IMR-90 (cell line): ENCODE data around the gene CUEDC2. TPM values are rescaled to one million over a fixed set of nuclear protein-coding genes. Genes with fewer than 3 reads are reported as not detected.

Experiments
- ATAC-seq: fragments of 200-7000 bp; cut with Tn5 transposase; 2 replicates; pipeline ENCODE4 v1.9.1; 2020; ENCODE audit warnings: low read depth, mild to moderate bottlenecking, moderate library complexity
- BruUV-seq: library from RNA; stranded (reverse); fragments of 400-500 nt; replicated peaks from 2 replicates; lab custom pipeline; 2021; lab: Mats Ljungman, UMichigan
- CTCF ChIA-PET: fragments of 300-600 bp; formaldehyde crosslinking; extraction: SDS; loops from one replicate; lab custom pipeline; 2021; ENCODE audit warnings: antibody characterized with exemption; lab: Yijun Ruan, JAX
- POLR2A ChIA-PET: fragments of 300-600 bp; sonication (Branson Sonifier 250); formaldehyde crosslinking; loops from one replicate; lab custom pipeline; 2022; ENCODE audit warnings: antibody characterized with exemption; ENCODE audit not compliant: unreplicated experiment; lab: Charles Lee
- DNase-seq: peaks from one replicate; pipeline ENCODE4 v3.0.0; 2013
- H2AFZ ChIP-seq: replicated peaks from 2 replicates; pipeline ENCODE3; 2013; ENCODE audit warnings: low read length, mild to moderate bottlenecking; ENCODE audit not compliant: poor library complexity
- H2AK5ac ChIP-seq: 2 replicates; pipeline ENCODE4 v1.6.1; 2013; ENCODE audit warnings: low read depth, low read length, inconsistent platforms
- H2AK9ac ChIP-seq: replicated peaks from 2 replicates; pipeline ENCODE3; 2013; ENCODE audit warnings: mild to moderate bottlenecking, low read depth, low read length, moderate library complexity; ENCODE audit not compliant: poor library complexity
- H2BK120ac ChIP-seq: 2 replicates; pipeline ENCODE4 v1.6.1; 2013; ENCODE audit warnings: low read depth, low read length, inconsistent platforms
- H2BK15ac ChIP-seq: 3 replicates; pipeline ENCODE4 v1.6.1; 2013; ENCODE audit warnings: low read depth, low read length, inconsistent platforms
- H2BK20ac ChIP-seq: 2 replicates; pipeline ENCODE4 v1.6.1; 2013; ENCODE audit warnings: low read depth, mild to moderate bottlenecking, inconsistent platforms, low read length, moderate library complexity
- H2BK5ac ChIP-seq: 2 replicates; pipeline ENCODE4 v1.6.1; 2013; ENCODE audit warnings: mild to moderate bottlenecking, low read depth, low read length, inconsistent platforms; ENCODE audit not compliant: poor library complexity, severe bottlenecking
- H3K14ac ChIP-seq: replicated peaks from 2 replicates; pipeline ENCODE4 v1.6.1; 2013; ENCODE audit warnings: low read depth, low read length, inconsistent platforms
- H3K18ac ChIP-seq: 2 replicates; pipeline ENCODE4 v1.6.1; 2013; ENCODE audit warnings: low read depth, low read length, control low read depth
- H3K23ac ChIP-seq: 2 replicates; pipeline ENCODE4 v1.6.1; 2013; ENCODE audit warnings: low read depth, low read length, inconsistent platforms
- H3K27ac ChIP-seq: 2 replicates; pipeline ENCODE4 v1.5.1; 2013; ENCODE audit warnings: mild to moderate bottlenecking, control low read depth, low read length; ENCODE audit not compliant: insufficient read depth
- H3K27me3 ChIP-seq: 2 replicates; pipeline ENCODE4 v1.6.1; 2013; ENCODE audit warnings: low read length; ENCODE audit not compliant: control insufficient read depth, insufficient read depth
- H3K36me3 ChIP-seq: 2 replicates; pipeline ENCODE4 v1.6.1; 2013; ENCODE audit warnings: low read length, mixed read lengths; ENCODE audit not compliant: control insufficient read depth, insufficient read depth
- H3K4ac ChIP-seq: 2 replicates; pipeline ENCODE4 v1.6.1; 2013; ENCODE audit warnings: low read depth, low read length, inconsistent platforms
- H3K4me1 ChIP-seq: 2 replicates; pipeline ENCODE4 v1.6.1; 2013; ENCODE audit warnings: low read length, mixed read lengths; ENCODE audit not compliant: control insufficient read depth, insufficient read depth
- H3K4me2 ChIP-seq: 2 replicates; pipeline ENCODE4 v1.6.1; 2013; ENCODE audit warnings: low read depth, mild to moderate bottlenecking, control low read depth, low read length, moderate library complexity
- H3K4me3 ChIP-seq: 2 replicates; pipeline ENCODE4 v1.5.1; 2013; ENCODE audit warnings: low read depth, mild to moderate bottlenecking, control low read depth, low read length, moderate library complexity; ENCODE audit not compliant: insufficient read depth
- H3K56ac ChIP-seq: 2 replicates; pipeline ENCODE4 v1.6.1; 2013; ENCODE audit warnings: low read length, inconsistent platforms; ENCODE audit not compliant: insufficient read depth; ENCODE audit errors: extremely low read depth
- H3K79me1 ChIP-seq, 2 experiments: 2 replicates each; pipeline ENCODE4 v1.6.1; 2013; ENCODE audit warnings: low read length in 2 of 2, inconsistent platforms in 1 of 2, low read depth in 1 of 2
- H3K9ac ChIP-seq: 2 replicates; pipeline ENCODE4 v1.6.1; 2013; ENCODE audit warnings: low read depth, low read length, control low read depth
- H3K9me1 ChIP-seq: 2 replicates; pipeline ENCODE4 v1.6.1; 2013; ENCODE audit warnings: low read length, inconsistent platforms; ENCODE audit not compliant: insufficient read depth
- H3K9me3 ChIP-seq: 2 replicates; pipeline ENCODE4 v1.6.1; 2013; ENCODE audit warnings: low read length; ENCODE audit not compliant: control insufficient read depth, insufficient read depth
- H4K20me1 ChIP-seq: 2 replicates; pipeline ENCODE4 v1.6.1; 2013; ENCODE audit warnings: low read length, inconsistent platforms; ENCODE audit not compliant: insufficient read depth
- H4K5ac ChIP-seq: 2 replicates; pipeline ENCODE4 v1.6.1; 2013; ENCODE audit warnings: mild to moderate bottlenecking, low read depth, low read length, control low read depth
- H4K8ac ChIP-seq, 2 experiments: 2 replicates each; pipeline ENCODE4 v1.6.1; 2013; ENCODE audit warnings: low read depth in 2 of 2, low read length in 2 of 2, control low read depth in 1 of 2, inconsistent platforms in 1 of 2
- H4K91ac ChIP-seq: 2 replicates; pipeline ENCODE4 v1.6.1; 2013; ENCODE audit warnings: low read depth, low read length, inconsistent platforms; ENCODE audit not compliant: insufficient read depth
- BHLHE40 ChIP-seq: fragments of 150-350 bp; IDR thresholded peaks from 2 replicates; pipeline ENCODE4 v1.6.1; 2016; ENCODE audit warnings: mild to moderate bottlenecking, low read depth, low read length
- CEBPB ChIP-seq: IDR thresholded peaks from 2 replicates; pipeline ENCODE4 v1.6.1; 2012; ENCODE audit warnings: low read depth, low read length, improper control_type of control experiment
- CHD1 ChIP-seq: IDR thresholded peaks from 2 replicates; pipeline ENCODE4 v1.6.1; 2012; ENCODE audit warnings: low read depth, low read length, improper control_type of control experiment
- CTCF ChIP-seq: conservative IDR thresholded peaks from 2 replicates; pipeline ENCODE4 v1.5.1; 2012; ENCODE audit warnings: mild to moderate bottlenecking, low read depth, low read length, improper control_type of control experiment
- FOS ChIP-seq: fragments of 150-350 bp; IDR thresholded peaks from 2 replicates; pipeline ENCODE4 v1.6.1; 2016; ENCODE audit warnings: low read depth, low read length
- MAZ ChIP-seq: IDR thresholded peaks from 2 replicates; pipeline ENCODE4 v1.6.1; 2012; ENCODE audit warnings: low read depth, mild to moderate bottlenecking, low read length, improper control_type of control experiment, moderate library complexity, borderline replicate concordance
- MXI1 ChIP-seq: IDR thresholded peaks from 2 replicates; pipeline ENCODE4 v1.6.1; 2012; ENCODE audit warnings: low read depth, mild to moderate bottlenecking, low read length, moderate library complexity, borderline replicate concordance
- NFE2L2 ChIP-seq: fragments of 150-350 bp; IDR thresholded peaks from 2 replicates; pipeline ENCODE4 v1.6.1; 2016; ENCODE audit warnings: low read depth, mild to moderate bottlenecking, low read length
- POLR2A ChIP-seq: IDR thresholded peaks from 2 replicates; pipeline ENCODE4 v1.6.1; 2012; ENCODE audit warnings: mild to moderate bottlenecking, low read depth, low read length
- RAD21 ChIP-seq: IDR thresholded peaks from 2 replicates; pipeline ENCODE4 v1.6.1; 2012; ENCODE audit warnings: low read length, improper control_type of control experiment
- RCOR1 ChIP-seq: IDR thresholded peaks from 2 replicates; pipeline ENCODE4 v1.6.1; 2012; ENCODE audit warnings: mild to moderate bottlenecking, low read length, improper control_type of control experiment; ENCODE audit not compliant: insufficient replicate concordance
- RFX5 ChIP-seq: IDR thresholded peaks from 2 replicates; pipeline ENCODE4 v1.8.0; 2012; ENCODE audit warnings: low read depth, mild to moderate bottlenecking, low read length, moderate library complexity
- SMC3 ChIP-seq: fragments of 150-350 bp; IDR thresholded peaks from 2 replicates; pipeline ENCODE4 v1.6.1; 2016; ENCODE audit warnings: low read depth, mild to moderate bottlenecking, antibody characterized with exemption, low read length, moderate library complexity
- USF2 ChIP-seq: fragments of 150-350 bp; IDR thresholded peaks from 2 replicates; pipeline ENCODE4 v1.6.1; 2017; ENCODE audit warnings: mild to moderate bottlenecking, antibody characterized with exemption, low read length, low read depth
- WGBS, 2 experiments: methylation state at CpG; one replicate each; pipeline versions ENCODE4 v1.1.5 to v1.1.7; 2013; ENCODE audit warnings: missing lambda C conversion rate in 2 of 2; ENCODE audit not compliant: insufficient read length in 1 of 2; ENCODE audit errors: extremely low coverage in 2 of 2; 5-methylcytosine and 5-hydroxymethylcytosine counted together
- dilution Hi-C: fragments of 300-500 bp; cut with HindIII; formaldehyde crosslinking; loops from one replicate; pipeline ENCODE4 v1.14.3; 2018; ENCODE audit warnings: low sequenced_read_pairs; ENCODE audit not compliant: unreplicated experiment
- in situ Hi-C: fragments of 300-500 bp; cut with MboI; formaldehyde crosslinking; loops from 3 replicates; pipeline ENCODE4 v1.14.3; 2019; ENCODE audit warnings: low sequenced_read_pairs, inconsistent platforms, mixed read lengths
- intact Hi-C: fragments of 100-400 bp; cut with micrococcal nuclease; formaldehyde crosslinking; loops from 2 replicates; pipeline ENCODE4 v1.10.0; 2022
- polyA plus RNA-seq, 3 experiments: library from polyadenylated mRNA; depleted of rRNA; stranded (reverse); fragments of >200 nt; gene quantifications; 2 replicates each; pipeline ENCODE4 v1.2.3, GENCODE V29; 2012; ENCODE audit warnings: low replicate concordance in 1 of 3
- total RNA-seq: library from RNA; depleted of rRNA; stranded (reverse); fragments of >200 nt; gene quantifications from 2 replicates; pipeline ENCODE4 v1.2.3, GENCODE V29; 2012

The CUEDC2 gene
- total and polyA plus RNA-seq, 2 of the 4 experiments (the other 2 are of a cell fraction), result 55.7 to 84.9 TPM

DNA sequence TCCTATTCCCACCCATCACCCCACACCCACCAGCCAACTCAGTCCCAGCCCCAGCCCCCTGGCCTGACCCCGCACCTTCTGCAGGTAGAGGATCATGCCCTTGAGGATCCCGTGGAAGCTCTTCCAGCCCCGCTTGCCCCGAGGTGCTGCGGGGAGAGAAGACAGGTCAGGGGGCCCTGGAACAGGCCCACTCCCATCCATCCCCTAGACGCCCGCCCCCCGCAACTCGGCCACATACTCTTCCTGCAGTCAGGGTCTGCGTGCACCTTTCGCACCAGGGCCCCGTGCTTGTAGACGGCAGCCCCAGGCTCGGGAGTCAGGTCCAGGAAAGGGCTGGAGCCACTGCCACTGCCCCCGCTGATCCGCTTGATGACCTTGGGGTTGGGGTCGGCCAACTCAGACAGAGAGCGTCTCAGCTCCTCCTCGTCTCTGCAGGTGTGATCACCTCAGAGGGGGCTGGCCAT, 27.2 kb downstream of the CUEDC2 start:
- H2AFZ ChIP-seq, result no peak overlapping the region
- H2BK120ac ChIP-seq, result no peak overlapping the region
- in situ Hi-C loops (no loop called here), dilution Hi-C loops (no loop called here), intact Hi-C loops (no loop called here)
- no peak overlapping the region for H2AK9ac ChIP-seq
- no peak overlapping the region for H4K5ac ChIP-seq
- peaks cover 12% of the 10 kb centered on the region; the same call in 1 of the 2 replicates for H3K27me3 ChIP-seq
- H2BK20ac ChIP-seq, result no peak overlapping the region
- WGBS, 2 experiments, result 92% methylated on average over 5 of the region's 19 CpGs; no CpG with 5 or more reads in 1 of the 2 experiments
- no peaks in the 10 kb centered on the region for H3K9me3 ChIP-seq
- DNase-seq, result no peak
- no peak overlapping the region for H3K4ac ChIP-seq
- no peak overlapping the region for H3K4me2 ChIP-seq
- peaks cover 8% of the 10 kb centered on the region in 2 experiments; a peak in 3 of 4 replicates for H3K79me1 ChIP-seq
- H4K91ac ChIP-seq, result no peak overlapping the region
- H3K36me3 ChIP-seq, result peaks cover 19% of the 10 kb centered on the region
- H2AK5ac ChIP-seq, result no peak overlapping the region
- no peak for TF ChIP-seq FOS
- no peak for TF ChIP-seq NFE2L2
- no peak for TF ChIP-seq RCOR1
- TF ChIP-seq BHLHE40, result no peak
- no peak for TF ChIP-seq USF2
- no peak for TF ChIP-seq CEBPB
- no peak for TF ChIP-seq MAZ
- no peak for TF ChIP-seq POLR2A
- no peak for TF ChIP-seq MXI1
- no peak for TF ChIP-seq SMC3
- no peak for TF ChIP-seq RFX5
- TF ChIP-seq RAD21, result no peak
- TF ChIP-seq CHD1, result no peak
- no peak for TF ChIP-seq CTCF
- peaks cover 6% of the 10 kb centered on the region for H4K20me1 ChIP-seq
- H3K14ac ChIP-seq, result no peak overlapping the region
- H3K4me1 ChIP-seq, result peaks cover 13% of the 10 kb centered on the region
- no TSS peak for BruUV-seq
- H3K9me1 ChIP-seq, result peaks cover 11% of the 10 kb centered on the region; the same call in 1 of the 2 replicates
- CTCF ChIA-PET, result no interaction called here
- H3K9ac ChIP-seq, result no peak overlapping the region
- H3K23ac ChIP-seq, result no peak overlapping the region
- no peak overlapping the region for H4K8ac ChIP-seq
- no peak overlapping the region for H2BK15ac ChIP-seq
- H3K27ac ChIP-seq, result no peak overlapping the region
- no peak for ATAC-seq
- H2BK5ac ChIP-seq, result no peak overlapping the region
- H3K18ac ChIP-seq, result no peak overlapping the region
- no peak overlapping the region for H3K56ac ChIP-seq
- no peak overlapping the region for H3K4me3 ChIP-seq
- POLR2A ChIA-PET, result interaction anchor here (1.0 kb wide), 1 partner anchor 9 kb away, joined by 3 read pairs; the partner anchor contains the start of gene NFKB2
